ENCODE measurements around the gene SDK1.

The SDK1 gene

DNA sequence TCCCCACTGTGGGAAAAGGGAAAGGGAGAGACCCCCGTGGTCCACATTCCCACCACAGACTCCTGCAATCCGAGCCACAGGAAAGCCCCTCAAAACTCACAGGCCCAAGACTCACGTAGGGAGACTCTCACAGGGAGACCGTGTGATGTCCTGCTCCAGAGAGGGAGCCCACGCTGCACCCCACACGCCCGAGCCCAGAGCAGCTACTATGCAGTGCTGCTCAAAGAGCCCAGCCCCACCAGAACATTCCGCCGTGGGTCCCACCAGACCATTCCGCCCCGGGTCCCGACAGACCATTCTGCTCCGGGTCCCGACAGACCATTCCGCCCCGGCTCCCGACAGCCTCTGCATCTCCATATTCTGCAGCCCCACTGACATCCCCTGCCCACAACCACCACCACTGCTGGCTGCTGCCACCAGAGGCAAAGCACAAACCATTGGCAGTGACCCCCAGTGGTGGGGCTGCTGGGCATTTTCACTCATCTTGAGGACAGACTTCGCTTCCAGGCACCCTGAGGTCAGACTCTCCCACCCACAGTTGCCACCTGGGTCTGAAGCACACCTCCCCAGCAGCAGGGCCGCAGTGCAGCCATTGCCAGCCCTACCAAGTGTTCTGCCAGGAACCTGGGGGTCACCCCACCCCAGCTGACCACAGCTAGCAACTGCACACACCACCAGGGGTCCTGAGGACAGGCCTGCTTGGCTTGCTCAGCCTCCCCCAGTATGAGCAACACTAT is 755.7 kb downstream of the SDK1 start:
- DNase-seq (ENCODE audit: low read depth), result no peak
- H3K4me3 ChIP-seq (ENCODE audit: low read depth, low read length), result no peak overlapping the region

DNA sequence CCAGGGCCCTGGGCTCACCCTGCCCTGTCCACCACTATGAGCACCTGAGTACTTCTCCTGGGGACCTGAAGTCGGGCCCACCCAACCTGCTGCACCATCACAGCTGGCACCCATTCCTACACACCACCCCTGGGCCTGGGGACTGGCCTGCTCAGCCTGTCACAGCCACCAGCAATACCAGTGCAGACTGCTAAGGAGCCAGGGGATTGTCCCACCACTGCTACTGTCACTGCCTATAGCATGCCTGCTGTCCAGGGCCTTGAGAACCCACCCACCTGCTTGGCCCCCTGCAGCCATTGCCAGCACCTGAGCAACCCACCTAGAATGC is 756.2 kb downstream of the SDK1 start:
- H3K4me3 ChIP-seq (ENCODE audit: low read depth, low read length), result no peak overlapping the region
- DNase-seq (ENCODE audit: low read depth), result no peak

DNA sequence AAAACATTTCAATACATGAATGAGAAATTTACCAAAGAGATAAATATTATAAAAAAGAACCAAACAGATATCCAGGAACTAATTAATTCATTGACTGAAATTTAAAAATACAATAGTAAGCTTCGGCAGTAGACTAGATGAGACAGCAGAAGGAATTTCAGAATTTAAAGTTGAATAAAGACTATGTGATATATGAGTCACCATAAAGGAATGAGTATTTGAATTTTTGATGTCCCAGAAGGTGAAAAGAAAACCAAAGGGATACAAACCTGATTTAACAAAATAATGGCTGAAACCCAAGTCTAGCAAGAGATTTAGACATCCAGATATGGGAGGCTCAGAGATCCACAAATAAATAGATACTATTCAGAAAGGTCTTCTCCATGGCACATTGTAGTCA is 757.1 kb downstream of the SDK1 start:
- no peak for DNase-seq (ENCODE audit: low read depth)
- no peak overlapping the region for H3K4me3 ChIP-seq (ENCODE audit: low read depth, low read length)

DNA sequence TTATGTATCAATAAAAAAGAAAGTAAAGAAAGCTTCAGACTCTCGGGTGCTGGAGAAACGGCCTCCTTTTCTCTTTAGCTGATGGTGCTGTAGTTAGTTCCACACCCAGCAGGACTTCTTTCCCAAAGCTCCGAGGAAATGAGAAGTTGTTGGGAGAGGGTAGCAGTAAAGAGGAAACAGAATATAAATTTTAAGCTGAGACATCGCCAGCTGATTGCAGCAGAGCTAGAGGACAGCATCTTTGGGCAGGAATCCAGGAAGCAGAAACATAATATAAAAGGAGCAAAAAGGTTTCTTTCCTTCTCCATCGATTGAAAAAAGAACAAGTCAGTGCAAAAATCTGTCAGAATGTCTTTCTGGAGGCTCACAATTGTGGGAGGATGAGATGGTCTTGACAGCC is 764.1 kb downstream of the SDK1 start:
- H3K4me3 ChIP-seq (ENCODE audit: low read depth, low read length), result no peak overlapping the region
- DNase-seq (ENCODE audit: low read depth), result no peak

DNA sequence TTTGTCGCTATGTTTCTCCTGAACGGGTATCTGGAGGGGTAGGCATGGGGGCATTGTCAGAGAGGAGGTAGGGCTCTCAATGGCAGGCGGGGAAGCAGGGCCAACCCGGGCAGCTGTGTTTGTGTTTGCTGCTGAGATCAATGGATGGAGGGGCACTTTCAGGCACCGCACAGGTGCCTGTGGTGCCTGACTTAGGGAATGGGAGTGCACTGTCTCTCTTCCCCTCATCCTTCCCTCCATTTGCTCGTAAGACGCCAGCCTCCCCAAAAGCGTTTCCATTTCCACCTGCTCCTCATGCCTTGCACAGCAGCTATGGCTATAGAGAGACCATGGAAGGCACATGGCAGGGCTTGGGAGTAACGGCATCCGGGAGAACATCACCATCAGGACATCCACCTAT is 765.2 kb downstream of the SDK1 start:
- no peak for DNase-seq (ENCODE audit: low read depth)
- H3K4me3 ChIP-seq (ENCODE audit: low read depth, low read length), result no peak overlapping the region

DNA sequence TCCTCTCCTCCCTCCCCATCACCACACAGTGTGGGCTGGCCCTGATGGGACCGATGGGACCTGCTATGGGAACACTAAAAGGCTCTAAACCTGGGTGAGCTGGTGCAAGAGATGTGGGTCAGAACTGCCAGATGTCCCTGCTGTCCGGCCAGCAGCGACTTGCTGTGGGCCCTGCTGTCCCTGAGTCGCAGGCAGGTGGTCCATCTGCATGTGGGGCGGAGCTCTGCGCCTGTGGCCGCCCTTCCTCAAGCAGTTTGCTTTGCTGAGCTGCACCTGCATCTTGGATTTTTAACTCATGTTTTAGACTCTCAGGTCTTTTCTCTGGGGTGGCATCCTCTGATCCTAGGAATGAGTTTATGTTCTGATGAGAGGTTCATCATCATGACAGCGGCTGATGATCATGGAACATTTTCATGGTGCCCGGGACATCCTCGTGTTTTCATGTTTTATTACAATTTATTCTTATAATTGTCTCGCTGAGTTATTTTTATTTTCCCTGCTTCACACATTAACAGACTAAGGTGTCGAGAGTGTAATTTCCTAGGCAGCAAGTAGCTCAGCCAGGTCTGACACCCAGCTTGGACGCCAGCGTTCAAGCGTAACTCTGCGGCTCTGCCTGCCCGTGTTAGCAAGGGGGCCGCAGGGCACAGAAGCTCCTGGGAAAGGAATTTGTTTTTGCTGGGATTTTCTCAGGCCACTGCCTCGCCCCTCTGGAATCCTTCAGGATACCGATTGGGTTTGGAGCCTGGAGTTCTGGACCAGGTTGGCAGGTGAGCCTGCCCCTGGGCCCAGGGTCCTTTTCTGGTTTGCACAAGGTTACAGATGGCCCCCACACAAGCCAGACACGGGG is 765.8 kb downstream of the SDK1 start:
- no peak overlapping the region for H3K4me3 ChIP-seq (ENCODE audit: low read depth, low read length)
- DNase-seq (ENCODE audit: low read depth), result no peak

GRCh38 chr7:4067476-4067760 is 766.4 kb downstream of the SDK1 start:
- H3K4me3 ChIP-seq (ENCODE audit: low read depth, low read length), result no peak overlapping the region
- no peak for DNase-seq (ENCODE audit: low read depth)

DNA sequence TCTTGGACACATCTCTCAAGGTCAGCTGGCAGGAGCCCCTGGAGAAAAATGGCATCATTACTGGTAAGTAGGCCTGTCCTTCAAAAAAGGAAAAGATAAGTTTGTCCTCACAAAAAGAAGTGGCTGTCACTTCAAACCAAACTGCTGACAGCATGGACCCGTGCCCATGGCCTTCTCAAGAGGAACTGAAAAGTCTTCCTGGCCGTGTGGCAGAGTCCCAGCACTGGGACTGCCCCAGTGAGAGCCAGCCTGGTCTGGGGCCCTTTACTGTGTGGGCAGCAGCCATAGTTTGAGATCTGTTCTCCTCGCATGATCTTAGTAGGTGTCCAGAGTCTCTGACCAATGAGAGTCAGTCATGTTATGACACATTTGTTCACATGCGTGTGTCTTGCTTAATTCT is 766.8 kb downstream of the SDK1 start:
- H3K4me3 ChIP-seq (ENCODE audit: low read depth, low read length), result no peak overlapping the region
- no peak for DNase-seq (ENCODE audit: low read depth)

GRCh38 chr7:4068286-4068685 is 767.2 kb downstream of the SDK1 start:
- no peak overlapping the region for H3K4me3 ChIP-seq (ENCODE audit: low read depth, low read length)
- DNase-seq (ENCODE audit: low read depth), result no peak

- no peak for DNase-seq (ENCODE audit: low read depth)
Observed at GRCh38 chr7:4069268-4070095, 768.4 kb downstream of the SDK1 start.

DNA sequence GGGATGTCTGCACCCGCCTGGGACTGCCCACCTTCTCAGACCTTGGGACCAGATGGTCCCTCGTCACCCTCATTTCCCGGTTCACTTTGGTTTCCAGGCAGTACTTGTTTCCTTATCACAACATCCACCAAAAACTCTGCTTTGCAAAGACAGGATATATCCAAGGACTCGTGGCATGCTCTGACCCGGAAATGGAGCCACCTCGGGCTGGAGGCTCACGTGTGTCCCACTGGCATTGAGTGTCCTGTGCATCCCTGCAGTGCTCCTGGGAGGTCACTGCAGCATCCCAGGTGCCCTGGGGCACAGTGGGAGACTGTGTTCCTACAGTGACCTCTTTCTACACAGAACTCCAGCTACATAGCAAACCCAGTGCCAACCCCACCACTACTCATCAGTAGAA is 769.2 kb downstream of the SDK1 start:
- DNase-seq (ENCODE audit: low read depth), result no peak
- H3K4me3 ChIP-seq (ENCODE audit: low read depth, low read length), result no peak overlapping the region

More at GRCh38 chr7:4069268-4070095, 768.4 kb downstream of the SDK1 start:
- no peak overlapping the region for H3K4me3 ChIP-seq (ENCODE audit: low read depth, low read length)

DNA sequence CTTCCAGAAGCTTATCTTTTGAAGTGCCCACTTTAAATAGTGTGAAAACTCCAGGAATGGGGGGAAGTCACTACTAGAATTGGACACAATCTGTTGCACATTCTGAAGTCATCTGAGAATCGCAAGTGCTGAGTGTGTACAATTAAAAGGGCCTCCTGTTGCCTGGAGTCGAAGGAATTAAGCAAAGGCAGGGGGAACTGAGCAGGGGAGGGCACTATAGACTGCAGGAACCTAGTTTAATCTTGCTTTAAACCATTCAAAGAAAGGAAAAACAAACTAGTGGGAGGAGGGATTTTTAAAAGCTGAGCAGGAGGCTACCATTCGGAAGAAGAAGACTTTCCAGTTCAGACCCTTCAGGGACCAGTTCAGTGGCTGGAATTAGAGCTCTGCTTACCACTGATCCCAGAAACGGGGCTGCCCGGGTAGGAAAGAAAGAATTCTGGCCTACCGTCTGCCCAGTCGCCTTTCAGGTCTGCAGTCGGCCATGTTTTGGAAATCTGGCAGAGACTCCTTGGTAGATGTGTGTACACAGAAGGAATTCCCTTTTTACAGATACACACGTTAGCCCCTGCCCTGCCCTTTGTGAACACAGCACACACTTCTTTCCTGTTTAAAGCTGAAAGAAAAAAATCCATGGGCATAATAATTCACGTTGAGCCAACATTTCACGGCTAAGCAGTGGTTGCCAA is 770.5 kb downstream of the SDK1 start:
- no peak for DNase-seq (ENCODE audit: low read depth)
- no peak overlapping the region for H3K4me3 ChIP-seq (ENCODE audit: low read depth, low read length)

GRCh38 chr7:4072161-4072925 is 771.3 kb downstream of the SDK1 start:
- no peak for DNase-seq (ENCODE audit: low read depth)
- H3K4me3 ChIP-seq (ENCODE audit: low read depth, low read length), result no peak overlapping the region

DNA sequence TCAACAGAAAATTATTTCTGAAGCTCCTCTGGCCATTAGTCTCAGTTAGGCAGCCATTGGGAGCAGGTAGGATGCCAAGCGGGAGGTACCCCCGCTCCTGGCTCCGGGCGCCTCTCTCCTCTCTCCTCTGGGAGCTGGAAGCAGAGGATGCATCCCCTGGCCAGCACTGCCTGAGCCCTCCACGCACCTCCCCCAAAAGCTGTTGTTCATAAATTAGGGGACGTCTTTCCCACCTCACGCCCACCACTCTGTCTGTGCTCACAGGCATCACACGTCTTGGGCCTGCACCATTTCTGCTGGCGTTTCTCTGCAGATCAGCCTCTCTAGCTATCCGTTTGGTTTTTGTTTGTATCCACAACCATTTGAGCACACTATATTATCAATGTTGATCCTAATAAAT is 772.0 kb downstream of the SDK1 start:
- DNase-seq (ENCODE audit: low read depth), result no peak
- no peak overlapping the region for H3K4me3 ChIP-seq (ENCODE audit: low read depth, low read length)

- H3K4me3 ChIP-seq (ENCODE audit: low read depth, low read length), result no peak overlapping the region
- DNase-seq (ENCODE audit: low read depth), result no peak
Observed at GRCh38 chr7:4073750-4074149, 772.7 kb downstream of the SDK1 start.

DNA sequence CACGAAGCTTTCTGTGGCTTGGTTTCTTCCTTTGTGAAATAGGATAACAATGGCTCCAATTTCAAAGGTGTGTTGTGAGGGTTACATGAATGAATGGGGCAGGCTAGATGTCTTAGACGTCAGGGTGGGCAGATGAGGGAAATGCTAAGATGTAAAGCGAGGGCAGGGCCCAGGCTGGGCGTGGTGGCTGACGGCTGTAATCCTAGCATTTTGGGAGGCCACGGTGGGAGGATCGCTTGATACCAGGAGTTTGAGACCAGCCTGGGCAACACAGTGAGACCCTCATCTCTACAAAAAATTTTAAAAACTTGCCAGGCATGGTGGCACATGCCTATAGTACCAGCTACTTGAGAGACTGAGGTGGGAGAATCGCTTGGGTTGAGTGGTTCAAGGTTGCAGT is 773.4 kb downstream of the SDK1 start:
- no peak for DNase-seq (ENCODE audit: low read depth)
- H3K4me3 ChIP-seq (ENCODE audit: low read depth, low read length), result no peak overlapping the region

- no peak for DNase-seq (ENCODE audit: low read depth)
Observed at GRCh38 chr7:4074994-4075393, 773.9 kb downstream of the SDK1 start.

DNA sequence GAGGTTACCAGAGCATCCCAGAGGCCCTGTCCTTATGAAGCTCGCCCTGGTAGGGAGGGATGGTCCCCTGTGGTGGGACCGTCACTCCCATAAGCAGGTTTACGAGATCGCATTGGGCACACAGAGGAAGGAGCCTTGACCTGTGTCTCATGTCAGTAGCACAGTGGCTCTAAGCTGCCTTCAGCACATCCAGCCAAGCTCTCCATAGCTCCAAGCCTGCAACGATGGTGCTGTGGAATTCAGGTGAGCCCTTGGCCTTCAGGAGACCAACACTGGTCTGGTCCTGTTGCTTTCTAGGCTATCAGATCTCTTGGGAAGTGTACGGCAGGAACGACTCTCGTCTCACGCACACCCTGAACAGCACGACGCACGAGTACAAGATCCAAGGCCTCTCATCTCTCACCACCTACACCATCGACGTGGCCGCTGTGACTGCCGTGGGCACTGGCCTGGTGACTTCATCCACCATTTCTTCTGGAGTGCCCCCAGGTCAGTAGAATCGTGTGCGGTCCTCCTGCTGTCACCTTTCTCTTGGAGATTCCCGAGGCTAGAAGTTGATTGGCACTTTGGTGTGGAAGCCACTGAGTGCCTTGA is 775.7 kb downstream of the SDK1 start:
- H3K4me3 ChIP-seq (ENCODE audit: low read depth, low read length), result no peak overlapping the region
- no peak for DNase-seq (ENCODE audit: low read depth)

More at GRCh38 chr7:4074994-4075393, 773.9 kb downstream of the SDK1 start:
- no peak overlapping the region for H3K4me3 ChIP-seq (ENCODE audit: low read depth, low read length)

GRCh38 chr7:4077980-4078379 is 776.9 kb downstream of the SDK1 start:
- no peak overlapping the region for H3K4me3 ChIP-seq (ENCODE audit: low read depth, low read length)
- DNase-seq (ENCODE audit: low read depth), result no peak

Data from skeletal muscle cell (primary cell).